ENCODE data around the gene ATP8A2. TPM values are rescaled to one million over a fixed set of nuclear protein-coding genes. Genes with fewer than 3 reads are reported as not detected.

ATP8A2 gene
- total RNA-seq, 1 donor from 2014 or later = not detected

DNA sequence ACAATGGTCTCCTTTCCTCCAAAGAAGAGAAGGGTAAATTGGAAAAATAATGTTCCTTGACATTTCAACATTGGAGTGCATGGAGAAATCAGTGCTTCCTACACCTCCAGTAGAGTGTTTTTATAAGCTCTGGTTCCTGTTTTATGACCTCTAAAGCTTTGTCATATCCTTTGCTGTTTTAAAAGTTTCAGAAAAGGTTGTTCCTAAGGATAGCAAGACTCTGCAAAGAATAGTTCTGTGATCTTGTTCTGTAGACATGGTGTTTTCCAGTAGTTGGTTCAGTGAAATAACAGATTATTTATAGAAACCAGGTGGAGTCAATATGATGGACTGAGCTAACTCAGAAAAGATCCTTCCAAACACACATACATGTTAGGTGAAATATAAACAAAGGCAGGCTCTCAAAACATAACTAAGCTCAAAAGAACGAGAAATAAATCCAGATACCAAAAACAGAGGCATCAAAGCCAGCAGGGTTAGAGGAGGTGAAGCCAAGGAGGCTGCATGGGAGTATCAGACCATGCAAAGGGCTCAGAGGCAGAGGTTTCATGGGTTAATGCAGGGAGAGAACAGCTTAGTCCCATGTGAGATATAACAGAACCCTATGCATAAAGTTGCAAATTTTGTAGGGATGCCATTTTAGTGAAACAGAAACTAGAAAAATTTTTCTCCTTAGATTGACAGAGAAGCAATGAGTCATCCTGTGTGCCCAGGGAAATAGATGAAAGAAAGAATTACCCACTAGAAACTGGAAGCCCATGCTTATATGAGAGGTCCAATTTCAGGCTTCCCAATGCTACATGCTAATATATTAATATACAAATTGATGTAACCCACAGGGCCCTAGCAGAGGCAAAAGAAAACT is 635.7 kb downstream of the ATP8A2 start:
- no peak for FAIRE-seq
- no peak overlapping the region for H3K4me3 ChIP-seq (ENCODE audit: low read depth, low read length)
- no peaks in the 10 kb centered on the region for H3K27me3 ChIP-seq (ENCODE audit: control insufficient read depth, insufficient read depth, low read length)
- H3K36me3 ChIP-seq (ENCODE audit: control insufficient read depth, insufficient read depth, low read length) = no peaks in the 10 kb centered on the region
- TF ChIP-seq, protein P1, sequence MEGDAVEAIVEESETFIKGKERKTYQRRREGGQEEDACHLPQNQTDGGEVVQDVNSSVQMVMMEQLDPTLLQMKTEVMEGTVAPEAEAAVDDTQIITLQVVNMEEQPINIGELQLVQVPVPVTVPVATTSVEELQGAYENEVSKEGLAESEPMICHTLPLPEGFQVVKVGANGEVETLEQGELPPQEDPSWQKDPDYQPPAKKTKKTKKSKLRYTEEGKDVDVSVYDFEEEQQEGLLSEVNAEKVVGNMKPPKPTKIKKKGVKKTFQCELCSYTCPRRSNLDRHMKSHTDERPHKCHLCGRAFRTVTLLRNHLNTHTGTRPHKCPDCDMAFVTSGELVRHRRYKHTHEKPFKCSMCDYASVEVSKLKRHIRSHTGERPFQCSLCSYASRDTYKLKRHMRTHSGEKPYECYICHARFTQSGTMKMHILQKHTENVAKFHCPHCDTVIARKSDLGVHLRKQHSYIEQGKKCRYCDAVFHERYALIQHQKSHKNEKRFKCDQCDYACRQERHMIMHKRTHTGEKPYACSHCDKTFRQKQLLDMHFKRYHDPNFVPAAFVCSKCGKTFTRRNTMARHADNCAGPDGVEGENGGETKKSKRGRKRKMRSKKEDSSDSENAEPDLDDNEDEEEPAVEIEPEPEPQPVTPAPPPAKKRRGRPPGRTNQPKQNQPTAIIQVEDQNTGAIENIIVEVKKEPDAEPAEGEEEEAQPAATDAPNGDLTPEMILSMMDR (IDR thresholded peaks at IDR 0.05; ENCODE audit: insufficient read depth, low read length, severe bottlenecking) = no peak
- DNase-seq (ENCODE audit: low read depth) = no peak

DNA sequence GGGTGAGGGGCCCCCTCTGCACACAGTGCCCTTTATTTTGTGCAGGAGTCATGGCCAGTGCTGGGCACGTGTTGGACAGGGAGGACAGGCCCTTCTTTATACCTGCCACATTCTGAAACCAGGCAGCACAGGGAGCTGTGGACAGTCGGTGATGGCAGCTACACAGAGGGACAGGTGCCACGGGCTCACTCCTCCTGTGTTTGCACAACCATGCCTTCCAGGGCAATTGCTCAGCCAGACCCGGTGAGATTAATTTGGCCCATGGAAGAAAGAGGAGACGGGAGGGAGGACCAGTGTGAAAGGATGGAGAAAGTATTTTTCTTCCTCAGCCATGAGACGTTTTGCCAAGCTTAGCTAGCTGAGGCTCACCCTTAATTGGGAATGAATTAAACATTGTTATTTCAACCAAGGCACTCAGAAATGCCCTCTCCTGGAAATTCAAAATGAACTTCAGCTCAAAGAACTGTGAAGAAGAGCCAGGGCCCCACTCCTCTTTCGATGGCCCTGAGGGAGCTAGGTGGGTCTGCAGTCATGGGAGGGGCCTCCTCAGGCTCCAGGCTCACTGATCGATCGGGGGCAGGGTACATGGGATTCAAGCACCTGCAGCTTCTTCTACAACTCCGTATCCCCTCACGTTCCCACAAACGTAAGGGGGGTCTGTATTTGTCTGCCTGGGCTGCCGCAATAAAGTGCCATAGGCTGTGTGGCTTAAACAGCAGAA is 638.9 kb downstream of the ATP8A2 start:
- H3K36me3 ChIP-seq (ENCODE audit: control insufficient read depth, insufficient read depth, low read length) = no peaks in the 10 kb centered on the region
- H3K27me3 ChIP-seq (ENCODE audit: control insufficient read depth, insufficient read depth, low read length) = no peaks in the 10 kb centered on the region
- TF ChIP-seq, protein P1 (IDR thresholded peaks at IDR 0.05; ENCODE audit: insufficient read depth, low read length, severe bottlenecking) = no peak
- H3K4me3 ChIP-seq (ENCODE audit: low read depth, low read length) = no peak overlapping the region
- FAIRE-seq = peak; percentile 87
- DNase-seq (ENCODE audit: low read depth) = no peak

GRCh38 chr13:26011208-26011573 is 639.4 kb downstream of the ATP8A2 start:
- Histone ChIP-seq H3K27me3 (ENCODE audit: control insufficient read depth, insufficient read depth, low read length) (no peaks in the 10 kb centered on the region), H3K36me3 (ENCODE audit: control insufficient read depth, insufficient read depth, low read length) (no peaks in the 10 kb centered on the region), H3K4me3 (ENCODE audit: low read depth, low read length) (no peak overlapping the region)
- no peak for DNase-seq (ENCODE audit: low read depth)
- no peak for FAIRE-seq
- TF ChIP-seq, protein P1 (IDR thresholded peaks at IDR 0.05; ENCODE audit: insufficient read depth, low read length, severe bottlenecking) = no peak

GRCh38 chr13:26011996-26012821 is 640.4 kb downstream of the ATP8A2 start:
- TF ChIP-seq, protein P1 (IDR thresholded peaks at IDR 0.05; ENCODE audit: insufficient read depth, low read length, severe bottlenecking) = no peak
- DNase-seq (ENCODE audit: low read depth) (no peak), FAIRE-seq (no peak)
- Histone ChIP-seq H3K36me3 (ENCODE audit: control insufficient read depth, insufficient read depth, low read length) (no peaks in the 10 kb centered on the region), H3K27me3 (ENCODE audit: control insufficient read depth, insufficient read depth, low read length) (no peaks in the 10 kb centered on the region), H3K4me3 (ENCODE audit: low read depth, low read length) (peak overlapping the region; percentile 34)

GRCh38 chr13:26012995-26013394 is 641.2 kb downstream of the ATP8A2 start:
- H3K27me3 ChIP-seq (ENCODE audit: control insufficient read depth, insufficient read depth, low read length) = no peaks in the 10 kb centered on the region
- H3K36me3 ChIP-seq (ENCODE audit: control insufficient read depth, insufficient read depth, low read length) = no peaks in the 10 kb centered on the region
- DNase-seq (ENCODE audit: low read depth) (no peak), FAIRE-seq (no peak)
- H3K4me3 ChIP-seq (ENCODE audit: low read depth, low read length) = no peak overlapping the region
- TF ChIP-seq, protein P1 (IDR thresholded peaks at IDR 0.05; ENCODE audit: insufficient read depth, low read length, severe bottlenecking) = no peak
